T-helper 1 cell treated with Interleukin-12 subunit alpha and Interleukin-12 subunit beta and Interleukin-4 antibody, amounts not matched to agents 30 μg/mL and 1 μg/mL, for 36 hours (primary cell): ENCODE data around the gene PRR5.

Experiments
- H3K27ac Mint-ChIP-seq: one replicate; pipeline ENCODE4 v1.8.0; 2021; ENCODE audit warnings: mild to moderate bottlenecking, mixed read lengths
- H3K27me3 Mint-ChIP-seq: one replicate; pipeline ENCODE4 v1.8.0; 2021; ENCODE audit warnings: low read depth, mixed read lengths
- H3K36me3 Mint-ChIP-seq: one replicate; pipeline ENCODE4 v1.8.0; 2021; ENCODE audit warnings: low read depth, mixed read lengths
- H3K4me1 Mint-ChIP-seq: one replicate; pipeline ENCODE4 v1.8.0; 2021; ENCODE audit warnings: low read depth, mixed read lengths
- H3K4me3 Mint-ChIP-seq: one replicate; pipeline ENCODE4 v1.8.0; 2021; ENCODE audit warnings: mild to moderate bottlenecking, moderate library complexity, mixed read lengths
- H3K9me3 Mint-ChIP-seq: one replicate; pipeline ENCODE4 v1.8.0; 2021; ENCODE audit warnings: mixed read lengths

PRR5 gene

GRCh38 chr22:44727709-44728108, 25.7 kb downstream of the PRR5 start:
- no peaks in the 10 kb centered on the region for H3K27me3 Mint-ChIP-seq
- H3K36me3 Mint-ChIP-seq, result no peaks in the 10 kb centered on the region
- no peaks in the 10 kb centered on the region for H3K4me1 Mint-ChIP-seq
- no peaks in the 10 kb centered on the region for H3K9me3 Mint-ChIP-seq
- no peak overlapping the region for H3K4me3 Mint-ChIP-seq
- no peak overlapping the region for H3K27ac Mint-ChIP-seq

GRCh38 chr22:44728761-44729324, 26.8 kb downstream of the PRR5 start:
- Mint-ChIP-seq H3K4me1 (no peaks in the 10 kb centered on the region), H3K4me3 (no peak overlapping the region), H3K9me3 (no peaks in the 10 kb centered on the region), H3K27me3 (no peaks in the 10 kb centered on the region), H3K27ac (no peak overlapping the region), H3K36me3 (no peaks in the 10 kb centered on the region)

DNA sequence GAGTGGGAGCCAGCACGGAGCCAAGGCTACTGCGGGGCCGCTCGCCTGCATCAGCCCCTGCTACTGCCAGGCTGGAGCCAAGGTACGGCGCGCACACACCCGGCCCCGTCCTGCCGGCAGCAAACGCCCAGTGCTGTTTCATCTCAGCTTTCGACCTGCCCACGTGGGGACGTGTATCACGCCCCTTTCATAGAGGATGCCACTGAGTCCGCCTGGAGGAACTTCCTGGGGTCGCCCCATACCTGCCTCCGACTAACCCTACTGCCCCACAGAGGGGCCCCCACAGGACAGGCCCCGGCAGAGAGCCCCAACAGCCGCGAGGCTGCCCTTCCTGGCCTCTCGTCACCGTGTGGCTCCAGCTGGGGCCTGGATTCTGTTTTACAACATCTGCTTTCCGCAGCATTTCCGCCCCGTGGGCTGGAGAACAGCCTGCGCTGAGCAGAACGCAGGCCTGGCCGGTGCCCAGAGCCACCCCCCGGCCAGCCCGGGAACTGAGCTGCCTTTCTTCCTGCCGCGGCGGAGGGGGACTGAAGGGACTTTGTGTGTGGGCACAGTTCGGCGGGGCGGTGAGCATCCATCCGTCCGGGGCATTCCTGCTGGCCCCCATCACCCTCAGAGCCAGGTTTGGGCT, 27.5 kb downstream of the PRR5 start:
- Mint-ChIP-seq H3K9me3 (no peaks in the 10 kb centered on the region), H3K4me1 (no peaks in the 10 kb centered on the region), H3K27ac (no peak overlapping the region)

DNA sequence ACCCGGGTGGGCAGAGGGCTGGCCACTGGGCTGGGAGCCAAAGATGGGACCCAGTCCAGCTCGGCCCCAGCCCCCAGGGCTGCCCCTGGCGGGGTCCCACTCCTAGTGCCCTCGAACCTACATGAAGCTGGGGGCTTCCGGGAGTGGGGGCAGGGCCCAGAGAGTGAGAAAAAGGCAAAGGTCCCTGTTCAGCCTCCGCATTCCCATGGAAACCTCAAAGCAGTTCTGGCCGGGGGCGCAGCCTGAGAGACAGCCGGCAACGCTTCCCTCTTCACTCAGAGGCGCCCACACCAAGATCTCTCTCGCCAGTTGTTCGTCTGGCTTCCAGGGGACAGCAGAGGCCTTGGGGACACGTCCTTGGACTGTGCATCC, 28.0 kb downstream of the PRR5 start:
- Mint-ChIP-seq H3K4me1 (no peaks in the 10 kb centered on the region), H3K27ac (no peak overlapping the region), H3K27me3 (no peaks in the 10 kb centered on the region), H3K4me3 (no peak overlapping the region), H3K9me3 (no peaks in the 10 kb centered on the region), H3K36me3 (no peaks in the 10 kb centered on the region)

More for the DNA sequence above, 27.5 kb downstream of the PRR5 start:
- H3K27me3 Mint-ChIP-seq, result no peaks in the 10 kb centered on the region
- no peak overlapping the region for H3K4me3 Mint-ChIP-seq
- no peaks in the 10 kb centered on the region for H3K36me3 Mint-ChIP-seq

DNA sequence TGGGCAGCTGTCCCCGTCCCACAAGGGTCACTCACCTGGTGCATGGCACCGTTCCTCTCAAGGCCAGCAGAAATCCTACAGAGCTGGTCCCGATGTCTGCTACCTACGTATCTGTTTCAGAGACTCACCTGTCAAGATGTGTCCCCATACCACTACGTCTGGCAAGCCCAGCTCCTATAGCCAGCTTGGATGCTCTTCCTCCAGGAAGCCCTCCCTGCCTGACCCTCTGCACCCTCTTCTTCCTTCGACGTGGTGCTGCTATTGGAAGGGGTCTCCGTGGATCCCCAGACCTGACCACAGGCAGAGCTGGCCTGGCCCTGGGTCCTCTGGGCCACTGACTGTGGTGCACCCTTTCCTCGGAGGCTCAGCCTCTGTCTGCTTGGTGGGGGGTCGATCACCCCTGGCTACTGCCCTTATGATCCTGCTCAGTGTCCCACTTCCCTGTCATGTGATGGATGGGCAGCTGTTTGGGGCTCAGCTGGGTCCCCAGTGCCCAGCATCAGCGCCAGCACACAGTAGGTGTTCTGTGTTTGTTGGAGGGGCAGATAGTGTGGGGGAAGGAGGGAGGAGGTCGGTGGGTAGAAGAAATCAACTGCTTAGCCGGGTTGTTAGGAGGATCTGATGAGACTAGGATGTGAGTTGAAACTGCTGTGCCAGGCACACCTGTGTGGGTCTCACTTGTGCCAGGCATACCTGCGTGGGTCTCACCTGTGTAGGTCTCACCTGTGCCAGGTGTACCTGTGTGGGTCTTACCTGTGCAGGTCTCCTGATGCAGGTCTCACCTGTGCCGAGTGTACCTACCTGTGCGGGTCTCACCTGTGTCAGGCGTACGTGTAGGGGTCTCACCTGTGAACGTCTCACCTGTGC, 28.7 kb downstream of the PRR5 start:
- Mint-ChIP-seq H3K9me3 (no peaks in the 10 kb centered on the region), H3K36me3 (no peaks in the 10 kb centered on the region), H3K4me3 (no peak overlapping the region), H3K27ac (no peak overlapping the region), H3K4me1 (peaks cover under 1% of the 10 kb centered on the region), H3K27me3 (no peaks in the 10 kb centered on the region)

- Mint-ChIP-seq H3K27me3 (no peaks in the 10 kb centered on the region), H3K27ac (no peak overlapping the region)
Observed at GRCh38 chr22:44731357-44731970, 29.5 kb downstream of the PRR5 start.

DNA sequence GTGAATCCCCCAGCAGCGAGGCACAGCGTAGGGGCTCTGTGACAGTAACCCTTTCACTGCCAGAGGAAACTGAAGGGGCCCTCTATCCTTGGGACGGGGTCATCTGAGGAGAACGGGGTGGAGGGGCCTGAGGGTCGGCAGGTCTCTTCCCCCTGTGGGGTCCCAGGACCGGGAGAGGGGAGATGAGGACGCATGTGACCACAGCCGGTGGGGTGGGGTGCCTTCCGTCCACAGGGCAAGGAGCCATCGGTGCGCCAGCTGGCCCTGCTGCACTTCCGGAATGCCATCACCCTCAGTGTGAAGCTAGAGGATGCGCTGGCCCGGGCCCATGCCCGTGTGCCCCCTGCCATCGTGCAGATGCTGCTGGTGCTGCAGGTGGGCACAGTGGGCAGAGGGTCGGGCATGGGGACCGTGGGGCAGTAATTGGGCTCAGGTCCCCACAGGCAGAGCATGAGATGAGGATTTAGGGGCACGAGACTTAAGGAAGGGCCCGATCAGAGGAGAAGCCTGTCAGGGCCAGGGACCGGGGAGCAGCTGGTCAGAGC, 30.1 kb downstream of the PRR5 start:
- Mint-ChIP-seq H3K4me3 (no peak overlapping the region), H3K27ac (no peak overlapping the region), H3K4me1 (peaks cover 3% of the 10 kb centered on the region), H3K36me3 (no peaks in the 10 kb centered on the region), H3K27me3 (no peaks in the 10 kb centered on the region), H3K9me3 (no peaks in the 10 kb centered on the region)

More at GRCh38 chr22:44731357-44731970, 29.5 kb downstream of the PRR5 start:
- H3K4me1 Mint-ChIP-seq, result peaks cover 3% of the 10 kb centered on the region
- no peaks in the 10 kb centered on the region for H3K9me3 Mint-ChIP-seq
- H3K36me3 Mint-ChIP-seq, result no peaks in the 10 kb centered on the region
- H3K4me3 Mint-ChIP-seq, result no peak overlapping the region

DNA sequence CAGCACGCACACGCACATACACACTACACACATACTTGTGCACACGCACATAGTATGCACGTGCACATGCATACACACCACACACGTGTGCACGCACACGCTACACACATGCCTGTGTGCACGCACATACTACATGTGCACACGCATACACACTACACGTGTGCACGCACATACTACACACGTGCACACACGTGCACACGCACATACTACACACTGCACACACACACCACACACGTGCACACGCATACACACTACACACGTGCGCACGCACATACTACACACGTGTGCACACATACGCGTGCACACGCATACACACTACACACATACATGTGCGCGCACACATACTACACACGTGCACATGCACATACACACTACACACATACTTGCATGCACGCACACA, 30.7 kb downstream of the PRR5 start:
- no peaks in the 10 kb centered on the region for H3K9me3 Mint-ChIP-seq
- no peak overlapping the region for H3K27ac Mint-ChIP-seq
- no peak overlapping the region for H3K4me3 Mint-ChIP-seq
- H3K36me3 Mint-ChIP-seq, result no peaks in the 10 kb centered on the region
- no peaks in the 10 kb centered on the region for H3K27me3 Mint-ChIP-seq
- peaks cover 3% of the 10 kb centered on the region for H3K4me1 Mint-ChIP-seq

DNA sequence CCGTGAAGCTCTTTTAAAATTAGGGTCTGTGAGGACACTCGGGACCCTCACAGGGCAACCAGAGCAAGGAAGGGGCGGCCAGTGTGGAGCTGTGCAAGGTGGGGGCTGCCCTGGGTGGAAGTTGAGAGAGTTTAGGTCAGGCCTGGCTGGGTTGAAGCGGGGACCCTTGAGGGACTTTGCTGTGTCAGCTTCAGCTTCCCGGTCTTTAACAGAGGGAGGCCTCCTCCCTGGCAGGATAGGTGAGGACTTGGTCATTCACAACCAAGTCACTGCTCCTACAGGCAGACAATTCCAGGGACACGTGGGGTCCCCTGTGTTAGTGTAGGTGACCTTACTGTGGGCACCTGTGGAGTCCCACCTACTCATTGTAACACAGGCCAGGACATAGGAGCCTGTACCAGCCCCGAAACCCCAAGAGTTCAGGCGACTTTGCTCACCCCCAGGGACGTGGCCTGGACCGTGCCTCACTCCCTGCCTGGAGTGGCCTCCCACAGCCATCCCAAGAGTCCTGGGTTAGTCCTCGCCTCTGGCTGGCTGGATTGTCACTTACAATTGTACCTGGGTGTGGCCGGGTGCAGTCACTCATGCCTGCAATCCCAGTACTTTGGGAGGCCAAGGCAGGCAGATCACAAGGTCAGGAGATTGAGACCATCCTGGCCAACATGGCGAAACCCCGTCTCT, 31.6 kb downstream of the PRR5 start:
- no peak overlapping the region for H3K27ac Mint-ChIP-seq

DNA sequence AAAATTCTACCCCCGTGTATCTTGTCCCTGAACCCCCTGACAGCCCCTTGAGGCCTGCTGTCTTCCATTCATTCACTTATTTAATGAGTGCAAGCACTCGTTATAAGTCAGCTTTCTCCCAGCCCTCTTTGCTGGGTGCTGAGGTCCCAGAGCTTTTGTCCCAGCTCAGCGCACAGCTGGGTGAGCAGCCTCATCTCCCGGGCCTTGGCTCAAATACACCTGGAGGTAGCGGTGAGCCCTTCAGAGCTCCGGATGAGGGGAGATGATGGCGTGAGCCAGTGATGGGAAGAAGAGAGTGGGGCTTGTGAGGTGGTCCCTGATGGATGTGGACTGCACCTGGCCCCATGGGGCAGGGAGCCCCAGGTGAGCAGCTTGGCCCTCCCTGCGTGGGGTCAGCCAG, 32.3 kb downstream of the PRR5 start:
- no peak overlapping the region for H3K4me3 Mint-ChIP-seq
- H3K27ac Mint-ChIP-seq, result no peak overlapping the region
- H3K27me3 Mint-ChIP-seq, result no peaks in the 10 kb centered on the region
- H3K9me3 Mint-ChIP-seq, result no peaks in the 10 kb centered on the region
- H3K36me3 Mint-ChIP-seq, result no peaks in the 10 kb centered on the region
- H3K4me1 Mint-ChIP-seq, result peaks cover 3% of the 10 kb centered on the region

More for the DNA sequence above, 31.6 kb downstream of the PRR5 start:
- no peaks in the 10 kb centered on the region for H3K36me3 Mint-ChIP-seq
- H3K27me3 Mint-ChIP-seq, result no peaks in the 10 kb centered on the region
- H3K4me1 Mint-ChIP-seq, result peaks cover 3% of the 10 kb centered on the region
- H3K9me3 Mint-ChIP-seq, result no peaks in the 10 kb centered on the region
- H3K4me3 Mint-ChIP-seq, result no peak overlapping the region

DNA sequence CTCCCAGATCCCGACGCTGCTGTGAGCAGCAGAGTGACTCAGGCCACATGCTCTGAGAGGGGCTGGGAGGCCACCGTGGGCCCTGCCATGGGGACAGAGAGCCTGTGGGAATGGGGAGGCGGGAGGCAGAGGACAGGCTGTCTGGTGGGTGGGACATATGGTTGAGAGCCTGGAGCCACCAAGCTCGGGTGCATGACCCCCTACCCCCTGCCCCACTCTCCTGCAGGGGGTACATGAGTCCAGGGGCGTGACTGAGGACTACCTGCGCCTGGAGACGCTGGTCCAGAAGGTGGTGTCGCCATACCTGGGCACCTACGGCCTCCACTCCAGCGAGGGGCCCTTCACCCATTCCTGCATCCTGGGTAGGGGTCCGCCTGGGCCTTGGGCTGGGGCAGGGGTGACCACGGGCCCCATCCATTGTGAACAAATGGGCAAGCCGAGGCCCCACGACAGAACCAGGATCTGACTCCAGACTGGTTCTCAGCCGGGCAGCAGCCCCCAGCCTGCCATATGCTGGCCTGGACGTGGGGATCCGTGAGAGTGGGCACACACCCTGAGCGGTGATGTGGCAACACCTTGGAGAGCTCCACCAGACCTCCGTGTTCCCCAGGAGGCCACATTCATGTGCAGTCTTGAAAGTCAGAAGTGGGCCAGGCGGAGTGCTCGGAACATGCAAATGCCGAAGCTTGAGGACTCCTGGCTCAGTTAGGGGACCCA, 33.0 kb downstream of the PRR5 start:
- Mint-ChIP-seq H3K9me3 (no peaks in the 10 kb centered on the region), H3K4me1 (peaks cover 3% of the 10 kb centered on the region), H3K27me3 (no peaks in the 10 kb centered on the region), H3K27ac (no peak overlapping the region), H3K36me3 (no peaks in the 10 kb centered on the region), H3K4me3 (no peak overlapping the region)

GRCh38 chr22:44735518-44736428, 33.8 kb downstream of the PRR5 start:
- Mint-ChIP-seq H3K4me3 (no peak overlapping the region), H3K36me3 (no peaks in the 10 kb centered on the region), H3K27ac (no peak overlapping the region), H3K4me1 (peaks cover 3% of the 10 kb centered on the region), H3K27me3 (no peaks in the 10 kb centered on the region), H3K9me3 (no peaks in the 10 kb centered on the region)
